Muscle layer of duodenum (tissue), 2 donors: Measurements from ENCODE around the gene SLC43A2.

ENCODE experiments used
- H3K27ac ChIP-seq: one replicate; pipeline ENCODE4 v1.7.0; 2013; ENCODE audit warnings: mild to moderate bottlenecking, low read length
- H3K27me3 ChIP-seq: one replicate; pipeline ENCODE4 v1.7.0; 2013; ENCODE audit warnings: low read depth, mild to moderate bottlenecking, control low read depth, low read length
- H3K36me3 ChIP-seq, 2 donors: one replicate each; pipeline ENCODE4 v1.7.0; 2013; ENCODE audit warnings: low read length in 2 of 2, control low read depth in 1 of 2, mild to moderate bottlenecking in 1 of 2; ENCODE audit not compliant: insufficient read depth in 2 of 2, control insufficient read depth in 1 of 2
- H3K4me1 ChIP-seq, 2 donors: one replicate each; pipeline ENCODE4 v1.7.0; 2013; ENCODE audit warnings: low read length in 2 of 2, mild to moderate bottlenecking in 2 of 2, control low read depth in 1 of 2, moderate library complexity in 1 of 2; ENCODE audit not compliant: insufficient read depth in 2 of 2, control insufficient read depth in 1 of 2
- H3K4me3 ChIP-seq, 2 donors: one replicate each; pipeline ENCODE4 v1.7.0; 2013; ENCODE audit warnings: low read length in 2 of 2, low read depth in 1 of 2, mild to moderate bottlenecking in 1 of 2
- H3K9me3 ChIP-seq, 2 donors: one replicate each; pipeline ENCODE4 v1.7.0; 2013; ENCODE audit warnings: low read length in 2 of 2, control low read depth in 1 of 2, mild to moderate bottlenecking in 1 of 2; ENCODE audit not compliant: control insufficient read depth in 1 of 2
- donor health status: healthy.

Gene SLC43A2

DNA sequence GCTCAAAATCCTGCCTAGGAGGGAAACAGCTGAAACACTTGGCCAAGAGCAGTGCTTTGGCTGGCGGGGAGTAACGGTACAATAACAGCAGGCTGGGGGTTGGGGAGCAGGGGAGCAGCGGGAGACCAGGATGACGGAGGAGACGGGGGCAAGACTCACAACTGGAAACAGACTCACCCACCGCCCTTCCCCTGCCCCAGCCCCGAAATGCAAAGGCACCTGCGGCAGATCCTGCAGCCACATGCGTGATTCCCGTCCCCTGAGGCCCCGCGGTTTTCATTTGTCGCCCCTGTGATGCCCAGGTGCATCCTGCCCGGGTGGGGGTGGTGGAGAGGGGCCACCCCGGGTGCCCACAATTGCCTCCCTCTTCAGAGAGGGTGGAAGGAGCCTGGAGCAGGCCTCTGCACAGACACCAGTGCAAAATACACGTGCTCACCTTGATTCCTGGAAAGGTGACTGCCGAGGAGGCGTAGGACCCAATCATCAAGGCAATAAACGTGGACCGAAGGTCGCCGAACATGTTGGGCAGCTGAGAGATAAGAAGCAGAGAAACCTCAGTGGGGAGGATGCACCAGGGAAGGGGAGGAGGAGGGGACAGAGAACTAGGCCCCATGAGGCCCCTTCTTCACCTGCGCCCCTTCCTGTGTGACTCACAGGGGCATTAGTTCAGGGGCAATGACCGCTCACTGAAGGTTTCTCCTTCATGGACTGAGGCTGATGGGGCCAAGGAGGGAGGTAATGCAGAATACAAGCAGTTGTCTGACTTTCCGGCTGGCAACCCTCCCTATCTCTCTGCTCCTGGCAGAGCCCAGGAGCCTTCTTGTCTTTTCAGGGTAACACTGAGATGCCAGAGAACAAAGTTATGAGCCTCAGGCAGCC is 35.6 kb downstream of the SLC43A2 start:
- Histone ChIP-seq H3K27ac (no peak overlapping the region), H3K4me1 (peaks cover 6% of the 10 kb centered on the region in 2 donors), H3K9me3 (no peaks in the 10 kb centered on the region), H3K27me3 (no peaks in the 10 kb centered on the region), H3K4me3 (no peak overlapping the region), H3K36me3 (peaks cover 0 to 15% of the 10 kb centered on the region in 2 donors)

GRCh38 chr17:1591474-1592090 is 37.1 kb downstream of the SLC43A2 start:
- Histone ChIP-seq H3K27ac (no peak overlapping the region), H3K27me3 (no peaks in the 10 kb centered on the region), H3K36me3 (peaks cover 0 to 15% of the 10 kb centered on the region in 2 donors), H3K4me3 (no peak overlapping the region), H3K4me1 (peaks cover 6% of the 10 kb centered on the region in 2 donors), H3K9me3 (no peaks in the 10 kb centered on the region)

- Histone ChIP-seq H3K4me3 (no peak overlapping the region), H3K36me3 (peaks cover 0 to 15% of the 10 kb centered on the region in 2 donors), H3K27me3 (no peaks in the 10 kb centered on the region), H3K27ac (no peak overlapping the region), H3K4me1 (peaks cover 6% of the 10 kb centered on the region in 2 donors), H3K9me3 (no peaks in the 10 kb centered on the region)
Observed at GRCh38 chr17:1590747-1591473, 37.7 kb downstream of the SLC43A2 start.

GRCh38 chr17:1590029-1590746 is 38.4 kb downstream of the SLC43A2 start:
- Histone ChIP-seq H3K27me3 (no peaks in the 10 kb centered on the region), H3K9me3 (no peaks in the 10 kb centered on the region), H3K36me3 (peaks cover 0 to 15% of the 10 kb centered on the region in 2 donors), H3K27ac (peak overlapping the region; percentile 25), H3K4me1 (peaks cover 6% of the 10 kb centered on the region in 2 donors), H3K4me3 (no peak overlapping the region)

DNA sequence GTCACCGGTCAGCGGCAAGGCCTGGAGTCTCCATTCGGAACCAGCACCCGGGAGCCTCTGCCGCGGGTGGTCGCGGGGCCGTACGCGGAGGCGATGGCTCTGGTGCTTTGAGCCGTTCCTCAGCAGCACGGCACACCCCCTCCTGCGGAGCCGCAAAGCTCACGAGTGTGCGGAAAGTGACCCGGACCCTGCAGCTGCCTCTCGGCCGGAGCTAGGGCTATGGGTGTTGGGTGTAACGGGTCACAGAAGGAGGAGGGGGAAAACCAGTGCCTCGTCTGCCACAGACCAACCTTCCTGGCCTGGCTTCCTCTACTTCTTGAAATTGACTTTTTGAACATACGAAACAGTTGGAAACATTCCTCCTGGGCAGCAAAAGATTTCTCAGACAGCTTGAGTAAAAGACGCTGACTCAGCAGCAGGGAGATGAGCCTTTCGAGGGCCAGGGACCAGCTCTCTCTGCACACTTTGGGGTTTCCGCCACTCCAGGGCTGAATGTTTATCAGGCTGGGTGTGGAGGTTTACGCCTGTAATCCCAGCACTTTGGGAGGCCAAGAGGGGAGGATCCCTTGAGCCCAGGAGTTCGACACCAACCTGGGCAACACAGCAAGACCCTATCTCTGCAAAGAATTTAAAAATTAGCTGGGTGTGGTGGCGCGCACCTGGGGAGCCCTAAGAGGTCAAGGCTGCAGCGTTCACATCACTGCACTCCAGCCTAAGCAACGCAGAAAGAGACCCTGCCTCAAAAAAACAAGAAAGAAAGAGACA is 39.6 kb downstream of the SLC43A2 start:
- Histone ChIP-seq H3K36me3 (peaks cover 0 to 20% of the 10 kb centered on the region in 2 donors), H3K9me3 (no peaks in the 10 kb centered on the region), H3K27me3 (no peaks in the 10 kb centered on the region), H3K27ac (no peak overlapping the region), H3K4me3 (no peak overlapping the region), H3K4me1 (peaks cover 6% of the 10 kb centered on the region in 2 donors)

- Histone ChIP-seq H3K4me1 (no peaks in the 10 kb centered on the region), H3K36me3 (peaks cover 5% of the 10 kb centered on the region in 2 donors), H3K4me3 (no peak overlapping the region), H3K27ac (no peak overlapping the region), H3K9me3 (no peaks in the 10 kb centered on the region), H3K27me3 (no peaks in the 10 kb centered on the region)
Observed at GRCh38 chr17:1584167-1584566, 44.5 kb downstream of the SLC43A2 start.

GRCh38 chr17:1583556-1583955 is 45.1 kb downstream of the SLC43A2 start:
- peaks cover 5% of the 10 kb centered on the region in 2 donors for H3K36me3 ChIP-seq
- no peaks in the 10 kb centered on the region for H3K4me1 ChIP-seq
- H3K27ac ChIP-seq = no peak overlapping the region
- no peak overlapping the region for H3K4me3 ChIP-seq
- H3K27me3 ChIP-seq = no peaks in the 10 kb centered on the region
- H3K9me3 ChIP-seq = no peaks in the 10 kb centered on the region

DNA sequence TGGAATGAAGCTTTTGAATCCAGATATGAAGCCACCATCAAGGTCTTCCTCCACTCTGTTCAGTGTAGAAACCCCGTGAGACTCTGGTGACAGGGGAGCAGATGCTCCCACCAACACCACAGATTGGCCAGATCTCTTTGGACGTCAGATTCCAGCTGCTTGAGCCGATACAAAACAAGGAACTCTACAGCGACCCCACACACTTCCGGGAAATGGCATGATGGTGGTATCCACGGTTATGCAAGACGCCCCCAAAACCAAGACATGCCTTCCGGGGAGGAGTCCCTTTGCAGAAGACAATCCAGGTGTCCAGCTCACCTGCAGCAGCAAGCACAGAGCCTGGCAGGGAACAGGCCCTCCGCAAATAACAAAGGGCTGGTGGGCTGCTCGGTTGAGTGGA is 46.3 kb downstream of the SLC43A2 start:
- peaks cover 8% of the 10 kb centered on the region in 2 donors for H3K4me1 ChIP-seq
- H3K4me3 ChIP-seq = no peak overlapping the region
- H3K27ac ChIP-seq = no peak overlapping the region
- no peaks in the 10 kb centered on the region for H3K27me3 ChIP-seq
- H3K9me3 ChIP-seq = no peaks in the 10 kb centered on the region
- peaks cover 5% of the 10 kb centered on the region in 2 donors for H3K36me3 ChIP-seq

- no peaks in the 10 kb centered on the region for H3K9me3 ChIP-seq
- H3K4me1 ChIP-seq = peaks cover 9 to 20% of the 10 kb centered on the region in 2 donors
- H3K4me3 ChIP-seq = no peak overlapping the region
- no peak overlapping the region for H3K27ac ChIP-seq
- no peaks in the 10 kb centered on the region for H3K27me3 ChIP-seq
- peaks cover 5% of the 10 kb centered on the region in 2 donors for H3K36me3 ChIP-seq
Observed at GRCh38 chr17:1580979-1581676, 47.5 kb downstream of the SLC43A2 start.

DNA sequence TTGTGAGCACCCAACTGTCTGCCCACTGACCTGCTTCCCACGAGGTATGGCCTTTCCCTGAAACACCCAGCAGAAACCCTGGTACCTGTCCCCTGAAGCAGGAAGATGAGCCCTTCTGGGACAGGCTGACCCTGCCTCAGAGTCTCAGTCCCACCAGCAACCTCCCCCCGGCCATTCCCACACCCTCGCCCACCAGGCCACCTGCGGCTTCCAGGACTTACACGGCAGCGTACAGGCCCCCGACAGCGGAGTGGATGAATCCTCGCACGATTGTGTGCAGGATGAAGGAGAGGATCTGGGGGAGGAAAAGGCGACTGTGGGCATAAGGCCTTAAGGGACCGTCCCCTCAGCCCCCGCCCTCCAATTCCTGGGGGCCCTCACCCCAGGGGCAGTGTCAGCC is 50.6 kb downstream of the SLC43A2 start:
- Histone ChIP-seq H3K4me3 (peak overlapping the region in 1 of 2 donors; percentile 32), H3K36me3 (peaks cover 0 to 5% of the 10 kb centered on the region in 2 donors), H3K27me3 (no peaks in the 10 kb centered on the region), H3K27ac (peak overlapping the region; percentile 92), H3K9me3 (no peaks in the 10 kb centered on the region), H3K4me1 (peaks cover 9 to 30% of the 10 kb centered on the region in 2 donors)
